Nephron progenitor cell (in vitro differentiated cells): ENCODE measurements around the gene KY.

ENCODE experiments used
- DNase-seq: peaks from one replicate; pipeline ENCODE4 v3.0.0; 2021
- H3K27ac Mint-ChIP-seq: 2 replicates; pipeline ENCODE4 v1.8.0; 2021; ENCODE audit warnings: mild to moderate bottlenecking, moderate library complexity, mixed read lengths
- H3K27me3 Mint-ChIP-seq: 2 replicates; pipeline ENCODE4 v1.8.0; 2021; ENCODE audit warnings: mild to moderate bottlenecking, low read depth, mixed read lengths; ENCODE audit not compliant: poor library complexity
- H3K36me3 Mint-ChIP-seq: 2 replicates; pipeline ENCODE4 v1.8.0; 2021; ENCODE audit warnings: low read depth, mixed read lengths
- H3K4me1 Mint-ChIP-seq: 2 replicates; pipeline ENCODE4 v1.8.0; 2021; ENCODE audit warnings: mixed read lengths
- H3K4me3 Mint-ChIP-seq: 2 replicates; pipeline ENCODE4 v1.8.0; 2021; ENCODE audit warnings: mild to moderate bottlenecking, moderate library complexity, mixed read lengths
- H3K9me3 Mint-ChIP-seq: 2 replicates; pipeline ENCODE4 v1.8.0; 2021; ENCODE audit warnings: mild to moderate bottlenecking, moderate library complexity, mixed read lengths
- TF ChIP-seq, protein P1 (sequence below): fragments of 200-600 bp; sonication (generic); IDR thresholded peaks from 2 replicates; pipeline ENCODE4 v1.5.0; 2021; ENCODE audit warnings: antibody characterized with exemption

Gene KY

DNA sequence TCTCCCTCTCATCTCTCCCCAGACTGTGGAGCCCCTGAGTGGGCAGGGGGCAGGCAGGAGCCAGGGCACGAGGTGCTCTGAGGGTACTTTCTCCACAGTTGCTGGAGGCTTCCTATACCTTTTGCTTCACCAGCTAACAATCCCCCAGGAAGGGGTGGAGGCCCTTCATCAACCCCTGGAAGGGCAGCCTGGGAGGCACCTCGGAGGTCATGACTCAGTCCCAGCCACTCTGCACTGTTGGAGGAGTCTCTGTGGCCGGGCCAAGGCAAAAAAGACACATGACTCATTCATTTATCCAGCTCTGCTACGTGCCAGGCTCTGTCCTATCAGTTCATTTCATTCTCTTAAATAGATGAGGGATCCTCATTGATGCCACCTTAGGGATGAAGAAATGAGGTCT is 15.6 kb upstream of the KY start:
- TF ChIP-seq, protein P1, sequence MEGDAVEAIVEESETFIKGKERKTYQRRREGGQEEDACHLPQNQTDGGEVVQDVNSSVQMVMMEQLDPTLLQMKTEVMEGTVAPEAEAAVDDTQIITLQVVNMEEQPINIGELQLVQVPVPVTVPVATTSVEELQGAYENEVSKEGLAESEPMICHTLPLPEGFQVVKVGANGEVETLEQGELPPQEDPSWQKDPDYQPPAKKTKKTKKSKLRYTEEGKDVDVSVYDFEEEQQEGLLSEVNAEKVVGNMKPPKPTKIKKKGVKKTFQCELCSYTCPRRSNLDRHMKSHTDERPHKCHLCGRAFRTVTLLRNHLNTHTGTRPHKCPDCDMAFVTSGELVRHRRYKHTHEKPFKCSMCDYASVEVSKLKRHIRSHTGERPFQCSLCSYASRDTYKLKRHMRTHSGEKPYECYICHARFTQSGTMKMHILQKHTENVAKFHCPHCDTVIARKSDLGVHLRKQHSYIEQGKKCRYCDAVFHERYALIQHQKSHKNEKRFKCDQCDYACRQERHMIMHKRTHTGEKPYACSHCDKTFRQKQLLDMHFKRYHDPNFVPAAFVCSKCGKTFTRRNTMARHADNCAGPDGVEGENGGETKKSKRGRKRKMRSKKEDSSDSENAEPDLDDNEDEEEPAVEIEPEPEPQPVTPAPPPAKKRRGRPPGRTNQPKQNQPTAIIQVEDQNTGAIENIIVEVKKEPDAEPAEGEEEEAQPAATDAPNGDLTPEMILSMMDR = no peak
- peaks cover 36% of the 10 kb centered on the region for H3K27me3 Mint-ChIP-seq
- H3K27ac Mint-ChIP-seq = no peak overlapping the region
- H3K4me3 Mint-ChIP-seq = no peak overlapping the region
- peaks cover 19% of the 10 kb centered on the region for H3K4me1 Mint-ChIP-seq
- H3K9me3 Mint-ChIP-seq = no peaks in the 10 kb centered on the region
- no peak for DNase-seq
- H3K36me3 Mint-ChIP-seq = no peaks in the 10 kb centered on the region

DNA sequence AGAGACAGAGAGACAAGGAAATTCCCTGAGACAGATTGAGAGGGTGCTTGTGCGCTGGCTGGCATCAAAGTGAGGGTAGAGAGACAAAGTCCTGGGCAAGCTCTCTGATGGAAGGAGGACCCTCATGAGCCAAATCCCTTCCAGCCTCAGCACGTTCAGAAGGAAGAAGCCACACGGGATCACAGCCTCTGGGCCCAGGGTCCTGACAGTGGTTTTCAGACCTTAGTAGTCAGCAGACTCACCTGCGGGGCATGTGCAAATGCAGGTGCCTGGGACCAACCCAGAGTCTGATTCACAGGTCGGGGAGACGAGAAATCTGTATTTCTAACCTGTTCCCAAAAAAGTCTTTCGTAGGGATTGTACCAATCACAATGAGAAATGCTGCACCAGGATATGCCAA is 15.2 kb upstream of the KY start:
- peaks cover 19% of the 10 kb centered on the region for H3K4me1 Mint-ChIP-seq
- peaks cover 40% of the 10 kb centered on the region for H3K27me3 Mint-ChIP-seq
- TF ChIP-seq, protein P1 = no peak
- H3K27ac Mint-ChIP-seq = no peak overlapping the region
- DNase-seq = no peak
- no peaks in the 10 kb centered on the region for H3K36me3 Mint-ChIP-seq
- H3K4me3 Mint-ChIP-seq = no peak overlapping the region
- H3K9me3 Mint-ChIP-seq = no peaks in the 10 kb centered on the region

DNA sequence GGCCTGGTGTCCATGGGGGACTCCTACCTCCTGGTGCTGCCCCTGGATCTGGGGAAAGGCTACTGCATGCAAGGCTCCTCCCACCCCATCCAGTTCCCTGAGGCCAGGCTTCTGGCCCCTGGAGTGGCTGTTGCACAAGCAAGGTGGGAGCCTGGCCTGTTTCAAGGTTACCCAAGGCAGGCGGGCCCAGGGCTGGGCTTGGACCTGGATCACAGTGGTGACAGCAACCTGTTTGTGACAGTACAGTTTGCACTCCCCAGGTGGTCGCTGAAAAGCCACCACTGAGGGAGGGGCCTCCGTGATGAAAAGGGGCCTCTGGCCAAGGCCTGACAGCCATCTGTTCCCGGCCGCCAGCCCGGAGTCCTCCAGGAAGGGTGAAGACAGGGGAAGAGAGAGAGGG is 14.4 kb upstream of the KY start:
- TF ChIP-seq, protein P1 = no peak

DNA sequence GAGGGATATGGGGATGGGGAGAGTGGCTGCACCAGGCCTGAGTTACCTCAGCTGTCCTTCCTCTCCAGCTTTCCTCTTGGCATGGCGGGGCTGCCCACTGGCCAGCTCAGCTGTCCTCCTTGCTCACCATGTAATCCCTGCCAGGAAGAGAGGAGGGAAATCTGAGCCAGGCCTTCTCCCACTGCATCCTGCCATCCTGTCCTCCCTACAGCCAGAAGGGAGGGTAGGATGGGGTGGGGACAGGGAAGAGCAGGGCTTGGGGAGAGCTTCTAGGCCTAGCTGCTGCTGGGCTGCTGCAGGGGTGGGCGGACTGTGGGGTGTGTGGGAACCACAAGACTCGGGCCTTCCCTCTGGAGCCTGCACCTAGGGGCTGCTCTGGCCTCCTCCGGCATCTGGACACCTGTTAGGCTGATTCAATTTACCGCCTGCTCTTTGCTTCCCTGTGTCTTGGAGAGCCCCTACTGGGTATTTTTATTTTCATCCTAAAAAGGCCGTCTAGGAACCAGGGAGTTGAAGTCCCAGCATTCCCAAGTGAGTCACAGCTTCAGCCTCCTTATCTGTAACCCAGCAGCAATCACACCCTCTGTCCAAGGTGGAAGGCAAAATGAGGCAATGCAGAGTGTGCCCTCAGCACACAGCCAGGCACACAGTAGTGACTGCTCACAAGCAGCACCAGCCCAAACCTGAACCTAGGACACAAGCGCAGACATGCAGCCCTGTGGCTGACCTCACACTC is 13.1 kb upstream of the KY start:
- Mint-ChIP-seq H3K4me3 (no peak overlapping the region), H3K36me3 (no peaks in the 10 kb centered on the region), H3K4me1 (peaks cover 19% of the 10 kb centered on the region), H3K27ac (no peak overlapping the region), H3K9me3 (no peaks in the 10 kb centered on the region), H3K27me3 (peaks cover 31% of the 10 kb centered on the region)
- DNase-seq = no peak
- TF ChIP-seq, protein P1 = no peak

More for the DNA sequence above, 14.4 kb upstream of the KY start:
- Mint-ChIP-seq H3K27ac (no peak overlapping the region), H3K36me3 (no peaks in the 10 kb centered on the region), H3K4me3 (no peak overlapping the region), H3K9me3 (no peaks in the 10 kb centered on the region), H3K27me3 (peaks cover 37% of the 10 kb centered on the region), H3K4me1 (peaks cover 19% of the 10 kb centered on the region)
- no peak for DNase-seq

DNA sequence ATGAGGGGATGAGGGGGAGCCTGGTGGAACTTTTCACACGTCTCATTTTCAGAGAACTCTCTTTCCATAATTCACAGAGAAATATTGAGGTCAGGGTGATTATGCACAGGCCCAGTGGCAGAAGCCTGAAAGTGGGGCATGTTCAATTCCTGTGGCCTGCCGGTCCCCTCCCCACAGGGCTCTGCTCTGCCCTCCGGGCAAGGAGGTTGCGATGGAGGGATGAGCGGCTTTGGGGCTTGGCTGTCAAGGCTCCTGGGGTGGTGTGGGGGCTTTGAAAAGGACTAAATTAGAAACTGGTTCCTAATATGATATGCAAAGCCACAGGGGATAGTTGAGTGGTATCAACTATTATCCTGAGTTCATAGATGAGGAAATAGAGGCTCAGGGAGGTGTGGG is 9.2 kb upstream of the KY start:
- no peaks in the 10 kb centered on the region for H3K36me3 Mint-ChIP-seq
- TF ChIP-seq, protein P1 = no peak
- H3K4me1 Mint-ChIP-seq = peaks cover 7% of the 10 kb centered on the region
- H3K9me3 Mint-ChIP-seq = no peaks in the 10 kb centered on the region
- H3K27me3 Mint-ChIP-seq = peaks cover 38% of the 10 kb centered on the region
- DNase-seq = no peak
- no peak overlapping the region for H3K27ac Mint-ChIP-seq
- no peak overlapping the region for H3K4me3 Mint-ChIP-seq

DNA sequence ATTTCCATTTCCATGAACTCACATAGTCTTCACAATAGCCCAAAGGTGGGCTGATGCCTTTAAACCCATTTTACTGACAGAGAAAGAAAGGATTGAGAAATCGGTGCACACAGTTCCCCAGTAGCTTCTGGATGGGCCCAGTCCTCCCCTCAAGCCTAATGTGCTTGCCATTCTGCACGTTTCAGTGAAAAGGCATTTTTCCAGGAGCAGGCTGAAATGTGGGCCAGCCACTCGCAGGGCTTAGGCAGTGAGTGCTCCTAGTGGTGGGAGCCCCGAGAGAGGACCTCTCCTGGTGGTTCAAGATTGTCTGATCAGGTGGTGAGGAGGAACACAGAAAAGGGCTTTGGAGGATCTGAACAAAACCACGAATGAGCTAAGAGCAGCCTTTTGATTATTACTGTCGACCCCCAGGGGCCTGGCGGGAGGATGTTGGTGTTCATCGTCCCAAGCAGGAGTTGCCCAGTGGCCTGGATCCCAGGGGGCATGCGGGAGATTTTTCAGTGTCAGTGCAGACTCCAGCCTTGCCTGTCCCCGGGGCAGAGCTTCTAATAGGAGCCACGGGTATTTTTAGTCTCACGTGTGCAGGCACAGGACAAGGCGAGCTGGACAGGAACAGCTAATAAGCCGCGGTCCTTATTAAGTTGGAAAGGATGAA is 8.7 kb upstream of the KY start:
- TF ChIP-seq, protein P1 = no peak
- no peak for DNase-seq
- H3K27me3 Mint-ChIP-seq = peaks cover 43% of the 10 kb centered on the region
- H3K4me3 Mint-ChIP-seq = no peak overlapping the region
- H3K27ac Mint-ChIP-seq = no peak overlapping the region
- H3K9me3 Mint-ChIP-seq = no peaks in the 10 kb centered on the region
- peaks cover 7% of the 10 kb centered on the region for H3K4me1 Mint-ChIP-seq
- no peaks in the 10 kb centered on the region for H3K36me3 Mint-ChIP-seq
